GM12891 (cell line): Measurements from ENCODE around the gene DACH2.

Experiments
- PAX5 ChIP-seq: IDR thresholded peaks from 2 replicates; pipeline ENCODE4 v1.6.1; 2011; ENCODE audit warnings: low read length, moderate library complexity, mild to moderate bottlenecking; ENCODE audit not compliant: insufficient read depth, severe bottlenecking
- POLR2A ChIP-seq: IDR thresholded peaks from 2 replicates; pipeline ENCODE4 v1.6.1; 2011; ENCODE audit warnings: low read depth, low read length, control low read depth
- POLR2AphosphoS5 ChIP-seq: IDR thresholded peaks from 2 replicates; pipeline ENCODE4 v1.6.1; 2011; ENCODE audit warnings: low read depth, low read length, control low read depth
- POU2F2 ChIP-seq: IDR thresholded peaks from 2 replicates; pipeline ENCODE4 v1.6.1; 2011; ENCODE audit warnings: low read depth, mild to moderate bottlenecking, control low read depth, low read length, moderate library complexity
- SPI1 ChIP-seq: IDR thresholded peaks from 2 replicates; pipeline ENCODE4 v1.6.1; 2011; ENCODE audit warnings: low read depth, low read length, control low read depth
- TAF1 ChIP-seq: IDR thresholded peaks from 2 replicates; pipeline ENCODE4 v1.6.1; 2011; ENCODE audit warnings: low read depth, low read length, control low read depth

DNA sequence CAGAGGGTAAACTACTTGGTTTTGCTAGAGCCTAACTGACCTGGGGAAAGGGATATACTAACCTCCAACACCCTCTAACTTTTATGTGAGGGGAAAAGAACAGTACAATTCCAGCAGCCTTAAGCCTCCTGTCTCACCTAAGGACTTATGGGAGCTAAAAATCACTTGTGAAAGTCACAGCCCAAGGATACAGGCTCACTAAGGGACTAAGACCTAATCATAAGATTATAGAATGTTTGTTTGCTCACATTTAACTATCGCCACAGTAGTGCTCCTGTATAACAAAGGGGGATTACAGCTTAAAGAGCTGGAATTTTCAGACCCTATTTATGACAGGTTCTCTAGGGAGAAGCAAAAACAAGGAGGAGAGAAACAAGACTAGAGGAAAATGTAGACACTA lies 548.7 kb downstream of the DACH2 start:
- TF ChIP-seq TAF1: no peak
- TF ChIP-seq POLR2AphosphoS5: no peak
- TF ChIP-seq POLR2A: no peak
- no peak for TF ChIP-seq SPI1
- TF ChIP-seq POU2F2: no peak
- no peak for TF ChIP-seq PAX5
